Cardiac fibroblast (primary cell): ENCODE results near the gene ANKRD33.

Source experiments
- DNase-seq, 2 donors: peaks; one replicate each; pipeline versions ENCODE4 v3.0.0 to v3.0.0-alpha.2; 2010; ENCODE audit warnings: low read depth in 2 of 2
- H3K4me3 ChIP-seq, 2 donors: replicated peaks in 1 of 2; 1 replicate in 1 of 2; 2 replicates in 1 of 2; pipeline ENCODE4 v1.5.1; 2011; ENCODE audit warnings: low read depth in 2 of 2, low read length in 2 of 2, mild to moderate bottlenecking in 2 of 2, moderate library complexity in 1 of 2
- CTCF ChIP-seq: IDR thresholded peaks from one replicate; pipeline ENCODE4 v1.5.1; 2011; ENCODE audit warnings: low read depth, mild to moderate bottlenecking, low read length, inconsistent platforms

The ANKRD33 gene

GRCh38 chr12:51862947-51863346 is 25.0 kb upstream of the ANKRD33 start:
- no peak overlapping the region for H3K4me3 ChIP-seq
- TF ChIP-seq CTCF: no peak
- DNase-seq: no peak

DNA sequence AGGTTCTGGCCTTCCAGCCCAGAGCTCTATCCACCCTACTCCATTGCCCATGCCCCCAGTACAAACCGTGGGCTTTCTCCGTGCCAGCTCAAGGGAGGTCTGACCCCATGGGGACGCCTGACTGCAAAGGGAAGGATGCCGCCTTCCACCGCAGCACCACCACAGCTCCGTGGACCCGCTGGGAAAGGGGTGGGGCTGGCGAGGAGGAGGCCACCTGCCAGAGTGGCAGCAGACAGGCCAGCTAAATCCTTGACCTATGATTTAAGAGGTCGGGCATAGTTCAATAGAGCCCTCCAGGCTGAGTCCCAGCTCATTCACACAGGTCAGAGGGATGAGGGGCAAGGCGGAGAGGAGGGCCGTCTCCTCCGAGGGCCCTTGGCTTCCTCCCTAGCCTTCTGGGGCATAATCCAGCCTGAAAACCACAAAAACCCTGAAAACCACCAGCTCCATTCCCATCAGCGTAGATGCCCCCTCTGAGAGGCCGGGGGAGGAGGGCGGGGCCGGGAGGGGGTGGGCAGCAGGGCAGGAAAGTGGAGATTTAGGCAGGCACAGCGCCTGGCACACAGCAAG is 24.5 kb upstream of the ANKRD33 start:
- no peak for DNase-seq

DNA sequence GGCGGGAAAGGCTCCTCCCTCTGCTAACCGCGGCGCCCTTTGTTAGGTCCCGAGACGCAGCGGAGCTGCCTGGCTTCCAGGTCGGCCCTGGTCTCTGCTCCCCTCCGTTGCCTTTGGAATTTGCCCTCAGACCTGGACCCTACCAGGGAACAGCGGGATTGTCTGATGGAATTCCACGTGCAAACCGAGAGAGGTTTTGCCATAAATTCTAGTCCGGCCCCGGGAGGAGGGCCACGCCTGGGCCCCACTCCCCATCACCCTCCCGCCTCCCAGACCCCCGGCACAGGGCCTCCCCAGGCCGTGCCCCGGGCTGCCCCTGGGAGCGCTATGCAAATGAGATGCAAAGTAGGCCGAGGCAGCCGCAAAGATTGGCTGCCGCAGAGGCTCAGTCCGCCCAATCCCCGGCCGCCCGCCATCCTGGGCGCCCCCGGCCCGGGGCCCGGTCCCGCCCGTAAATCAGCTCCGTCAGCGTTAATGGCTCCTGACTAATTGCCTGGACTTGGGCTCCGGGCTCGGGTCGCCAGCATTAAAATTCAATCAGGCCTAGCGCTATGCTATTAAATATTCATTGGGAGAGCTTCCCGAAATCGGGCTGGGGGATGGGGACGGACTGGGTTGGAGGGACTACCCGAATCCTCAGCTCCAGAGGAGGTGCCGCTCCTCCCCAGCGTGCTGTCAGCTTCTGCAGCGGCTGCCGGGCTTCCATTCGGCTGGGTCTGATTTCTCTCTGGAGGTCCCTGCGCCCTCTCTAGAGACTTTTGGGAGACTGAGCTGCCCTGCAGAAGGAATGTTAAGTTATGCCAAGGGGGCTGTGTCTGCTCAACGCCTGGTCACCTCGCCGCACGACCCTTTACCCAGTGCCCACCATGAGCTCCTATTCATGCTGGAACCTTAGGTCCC is 23.7 kb upstream of the ANKRD33 start:
- TF ChIP-seq CTCF: no peak
- peak overlapping the region in 1 of 2 donors; percentile 22 for H3K4me3 ChIP-seq

More for the DNA sequence above, 24.5 kb upstream of the ANKRD33 start:
- H3K4me3 ChIP-seq: no peak overlapping the region
- TF ChIP-seq CTCF: no peak

GRCh38 chr12:51864833-51865670 is 22.9 kb upstream of the ANKRD33 start:
- no peak overlapping the region for H3K4me3 ChIP-seq

More for the DNA sequence above, 23.7 kb upstream of the ANKRD33 start:
- DNase-seq: peak in 1 of 2 donors; percentile 11

GRCh38 chr12:51865757-51866270 is 22.1 kb upstream of the ANKRD33 start:
- no peak for TF ChIP-seq CTCF
- no peak overlapping the region for H3K4me3 ChIP-seq
- no peak for DNase-seq

More at GRCh38 chr12:51864833-51865670, 22.9 kb upstream of the ANKRD33 start:
- peak in 1 of 2 donors; percentile 45 for DNase-seq
- TF ChIP-seq CTCF: no peak

GRCh38 chr12:51866324-51866723 is 21.6 kb upstream of the ANKRD33 start:
- TF ChIP-seq CTCF: no peak
- H3K4me3 ChIP-seq: no peak overlapping the region
- no peak for DNase-seq
